Measurements from ENCODE around the gene COL2A1.
"Not testable (repeated sequence)": the region's sequence is repeated elsewhere in the genome, so short reads cannot be mapped to it uniquely, and the experiment has no call there.

Gene COL2A1

DNA sequence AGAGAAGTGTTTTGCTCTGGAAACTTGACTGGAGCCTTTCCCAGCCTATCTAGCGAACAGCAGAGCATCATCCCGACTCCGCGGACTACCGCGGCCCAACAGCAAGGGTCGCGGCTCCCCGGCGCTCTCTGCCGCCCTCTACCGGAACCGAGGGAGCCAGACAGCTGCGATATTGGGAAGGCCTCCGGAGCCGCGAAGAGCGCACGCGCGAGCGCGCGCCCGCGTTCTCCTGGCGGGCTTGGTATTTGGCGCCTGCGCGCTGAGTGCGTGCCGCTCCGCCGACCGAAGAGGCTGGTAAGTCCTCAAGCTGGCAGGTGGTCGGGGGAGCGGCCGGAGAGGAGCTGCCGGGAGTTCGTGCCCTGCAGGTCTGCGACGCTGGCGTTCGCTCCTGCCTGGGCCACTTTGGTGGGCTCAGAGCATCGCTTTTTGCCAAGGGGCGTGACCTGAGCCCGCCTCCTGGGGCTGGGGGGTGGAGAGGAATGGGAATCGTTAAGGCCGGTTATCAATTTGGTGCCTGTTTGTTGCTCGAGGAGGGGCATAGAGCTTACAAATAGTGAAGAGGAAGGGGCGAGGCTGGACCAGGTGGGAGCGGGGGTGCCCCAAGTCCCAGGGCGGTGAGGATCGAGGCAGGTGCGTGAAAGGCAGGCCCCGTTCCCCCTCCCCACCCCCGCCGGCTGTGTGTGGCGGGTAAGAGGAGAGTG is 40.8 kb downstream of the COL2A1 start, which contains the start of gene TMEM106C:
TSS of gene TMEM106C (plus strand) at position 257 of the 701 bp plus-strand sequence. CDS start 641 bp downstream, outside the sequence.
- no peaks in the 10 kb centered on the region for H3K9me3 ChIP-seq (ENCODE audit: insufficient read depth, low read length)
- H3K27ac ChIP-seq (ENCODE audit: low read length) = peak within 1 kb of the TSS; percentile 25
- peaks cover 6% of the 10 kb centered on the region for H3K79me2 ChIP-seq (ENCODE audit: low read length)
- TF ChIP-seq, protein P1, sequence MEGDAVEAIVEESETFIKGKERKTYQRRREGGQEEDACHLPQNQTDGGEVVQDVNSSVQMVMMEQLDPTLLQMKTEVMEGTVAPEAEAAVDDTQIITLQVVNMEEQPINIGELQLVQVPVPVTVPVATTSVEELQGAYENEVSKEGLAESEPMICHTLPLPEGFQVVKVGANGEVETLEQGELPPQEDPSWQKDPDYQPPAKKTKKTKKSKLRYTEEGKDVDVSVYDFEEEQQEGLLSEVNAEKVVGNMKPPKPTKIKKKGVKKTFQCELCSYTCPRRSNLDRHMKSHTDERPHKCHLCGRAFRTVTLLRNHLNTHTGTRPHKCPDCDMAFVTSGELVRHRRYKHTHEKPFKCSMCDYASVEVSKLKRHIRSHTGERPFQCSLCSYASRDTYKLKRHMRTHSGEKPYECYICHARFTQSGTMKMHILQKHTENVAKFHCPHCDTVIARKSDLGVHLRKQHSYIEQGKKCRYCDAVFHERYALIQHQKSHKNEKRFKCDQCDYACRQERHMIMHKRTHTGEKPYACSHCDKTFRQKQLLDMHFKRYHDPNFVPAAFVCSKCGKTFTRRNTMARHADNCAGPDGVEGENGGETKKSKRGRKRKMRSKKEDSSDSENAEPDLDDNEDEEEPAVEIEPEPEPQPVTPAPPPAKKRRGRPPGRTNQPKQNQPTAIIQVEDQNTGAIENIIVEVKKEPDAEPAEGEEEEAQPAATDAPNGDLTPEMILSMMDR (IDR thresholded peaks at IDR 0.05; ENCODE audit: low read depth, low read length) = peak; percentile 86
- no peak for TF ChIP-seq EZH2phosphoT487 (IDR thresholded peaks at IDR 0.05; ENCODE audit: low read depth)
- peaks cover 9% of the 10 kb centered on the region for H3K27me3 ChIP-seq (ENCODE audit: low read depth, low read length)
- H2AFZ ChIP-seq (ENCODE audit: low read depth, low read length) = peak within 1 kb of the TSS; percentile 84
- peak within 1 kb of the TSS; percentile 78 for H3K9ac ChIP-seq (ENCODE audit: low read length)
- peaks cover 30% of the 10 kb centered on the region for H3K36me3 ChIP-seq (replicated peaks; ENCODE audit: low read depth, low read length)
- H4K20me1 ChIP-seq (ENCODE audit: insufficient read depth, low read length) = no peaks in the 10 kb centered on the region
- peak within 1 kb of the TSS; percentile 87 for H3K4me3 ChIP-seq (ENCODE audit: low read length)
- H3K4me1 ChIP-seq (ENCODE audit: low read length) = peaks cover 9% of the 10 kb centered on the region; the same call in 1 of the 2 replicates
- peak within 1 kb of the TSS; percentile 87 for H3K4me2 ChIP-seq (ENCODE audit: low read length)

DNA sequence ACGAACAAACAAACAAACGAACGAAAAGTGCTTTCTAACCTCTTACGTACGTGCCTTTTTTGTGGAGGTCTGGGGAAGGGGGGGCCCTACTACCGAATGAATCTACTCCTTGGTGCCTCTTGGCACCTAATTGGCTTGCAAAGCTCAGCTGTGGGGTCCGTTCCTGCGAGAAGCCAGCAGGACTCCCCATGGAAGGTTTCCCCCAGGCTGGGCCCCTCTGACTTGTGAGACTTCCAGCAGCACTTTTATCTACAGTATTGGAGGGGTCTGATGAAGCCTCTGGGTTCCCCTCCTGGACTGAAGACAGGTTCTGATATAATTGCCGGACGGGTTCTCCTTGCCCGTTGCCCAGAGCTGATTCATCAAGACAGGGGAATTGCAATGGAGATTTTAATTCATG is 42.1 kb downstream of the COL2A1 start:
- Histone ChIP-seq H3K4me2 (ENCODE audit: low read length) (no peak overlapping the region), H3K9me3 (ENCODE audit: insufficient read depth, low read length) (no peaks in the 10 kb centered on the region; the same call in 1 of the 2 replicates), H4K20me1 (ENCODE audit: insufficient read depth, low read length) (no peaks in the 10 kb centered on the region), H3K9ac (ENCODE audit: low read length) (no peak overlapping the region), H3K27me3 (ENCODE audit: low read depth, low read length) (peaks cover 9% of the 10 kb centered on the region), H3K79me2 (ENCODE audit: low read length) (peaks cover 6% of the 10 kb centered on the region), H2AFZ (ENCODE audit: low read depth, low read length) (no peak overlapping the region), H3K27ac (ENCODE audit: low read length) (no peak overlapping the region), H3K4me3 (ENCODE audit: low read length) (no peak overlapping the region), H3K4me1 (ENCODE audit: low read length) (peaks cover 9% of the 10 kb centered on the region; the same call in 1 of the 2 replicates), H3K36me3 (replicated peaks; ENCODE audit: low read depth, low read length) (peaks cover 22% of the 10 kb centered on the region)
- TF ChIP-seq, protein P1 (IDR thresholded peaks at IDR 0.05; ENCODE audit: low read depth, low read length) = no peak
- TF ChIP-seq EZH2phosphoT487 (IDR thresholded peaks at IDR 0.05; ENCODE audit: low read depth) = no peak

DNA sequence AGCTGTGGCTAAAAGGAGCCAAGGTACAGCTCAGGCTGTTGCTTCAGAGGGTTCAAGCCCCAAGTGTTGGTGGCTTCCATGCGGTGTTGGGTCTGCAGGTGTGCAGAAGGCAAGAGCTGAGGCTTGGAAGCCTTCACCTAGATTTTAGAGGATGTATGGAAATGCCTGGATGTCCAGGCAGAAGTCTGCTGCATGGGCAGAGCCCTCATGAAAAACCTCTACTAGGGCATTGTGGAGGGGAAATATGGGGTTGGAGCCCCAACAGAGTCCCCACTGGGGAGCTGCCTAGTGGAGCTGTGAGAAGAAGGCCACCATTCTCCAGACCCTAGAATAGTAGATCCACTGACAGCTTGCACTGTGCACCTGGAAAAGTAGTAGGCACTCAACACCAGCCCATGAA is 46.6 kb downstream of the COL2A1 start:
- H3K4me2 ChIP-seq (ENCODE audit: low read length); H4K20me1 ChIP-seq (ENCODE audit: insufficient read depth, low read length); H3K79me2 ChIP-seq (ENCODE audit: low read length); H3K4me1 ChIP-seq (ENCODE audit: low read length); H3K4me3 ChIP-seq (ENCODE audit: low read length); H3K27me3 ChIP-seq (ENCODE audit: low read depth, low read length); H2AFZ ChIP-seq (ENCODE audit: low read depth, low read length); H3K27ac ChIP-seq (ENCODE audit: low read length); H3K9ac ChIP-seq (ENCODE audit: low read length); H3K36me3 ChIP-seq (replicated peaks; ENCODE audit: low read depth, low read length); H3K9me3 ChIP-seq (ENCODE audit: insufficient read depth, low read length): not testable (repeated sequence)

DNA sequence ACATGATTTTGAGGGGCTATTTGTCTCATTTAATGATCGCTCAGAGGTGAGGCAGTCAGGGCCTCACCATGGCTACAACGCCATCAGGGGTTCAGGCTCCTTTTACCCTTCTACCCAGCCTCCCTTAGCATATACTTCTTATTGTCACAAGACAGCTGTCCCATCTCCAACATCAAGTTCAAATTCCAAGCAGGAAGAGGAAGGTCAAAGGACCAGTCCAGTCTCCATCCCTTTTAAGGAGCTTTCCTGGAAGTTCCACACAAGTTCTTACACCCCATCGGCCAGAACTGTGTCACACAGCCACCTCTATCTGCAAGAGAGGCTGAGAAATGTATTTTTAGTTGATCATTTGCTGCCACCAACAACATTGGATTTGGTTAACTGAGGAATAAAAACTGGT is 49.2 kb downstream of the COL2A1 start:
- Histone ChIP-seq H4K20me1 (ENCODE audit: insufficient read depth, low read length) (no peaks in the 10 kb centered on the region), H2AFZ (ENCODE audit: low read depth, low read length) (no peak overlapping the region), H3K79me2 (ENCODE audit: low read length) (no peaks in the 10 kb centered on the region), H3K4me1 (ENCODE audit: low read length) (no peaks in the 10 kb centered on the region), H3K27ac (ENCODE audit: low read length) (no peak overlapping the region), H3K36me3 (replicated peaks; ENCODE audit: low read depth, low read length) (no peaks in the 10 kb centered on the region), H3K9me3 (ENCODE audit: insufficient read depth, low read length) (no peaks in the 10 kb centered on the region; the same call in 1 of the 2 replicates), H3K9ac (ENCODE audit: low read length) (no peak overlapping the region), H3K4me2 (ENCODE audit: low read length) (no peak overlapping the region), H3K4me3 (ENCODE audit: low read length) (no peak overlapping the region), H3K27me3 (ENCODE audit: low read depth, low read length) (0 out of 2 replicates have a peak, but pooled peaks cover 10% of the 10 kb centered on the region)
- TF ChIP-seq, protein P1 (IDR thresholded peaks at IDR 0.05; ENCODE audit: low read depth, low read length) = no peak
- TF ChIP-seq EZH2phosphoT487 (IDR thresholded peaks at IDR 0.05; ENCODE audit: low read depth) = no peak
